Activated T-cell treated with anti-CD3 and anti-CD28 coated beads, Interleukin-2, amount 50 U/mL, for 24 hours (primary cell): ENCODE measurements around the gene NMD3.

Experiments
- DNase-seq: peaks from one replicate; pipeline ENCODE4 v3.0.0-alpha.2; 2020
- H3K27ac Mint-ChIP-seq: 2 replicates; pipeline ENCODE4 v1.8.0; 2020; ENCODE audit warnings: mild to moderate bottlenecking, mixed read lengths
- H3K27me3 Mint-ChIP-seq: 2 replicates; pipeline ENCODE4 v1.8.0; 2020; ENCODE audit warnings: mixed read lengths
- H3K36me3 Mint-ChIP-seq: 2 replicates; pipeline ENCODE4 v1.8.0; 2020; ENCODE audit warnings: low read depth, mixed read lengths
- H3K4me1 Mint-ChIP-seq: 2 replicates; pipeline ENCODE4 v1.8.0; 2020; ENCODE audit warnings: low read depth, mixed read lengths
- H3K4me3 Mint-ChIP-seq: 2 replicates; pipeline ENCODE4 v1.8.0; 2020; ENCODE audit warnings: mild to moderate bottlenecking, moderate library complexity, mixed read lengths
- H3K9me3 Mint-ChIP-seq: 2 replicates; pipeline ENCODE4 v1.8.0; 2020; ENCODE audit warnings: mixed read lengths

The NMD3 gene

DNA sequence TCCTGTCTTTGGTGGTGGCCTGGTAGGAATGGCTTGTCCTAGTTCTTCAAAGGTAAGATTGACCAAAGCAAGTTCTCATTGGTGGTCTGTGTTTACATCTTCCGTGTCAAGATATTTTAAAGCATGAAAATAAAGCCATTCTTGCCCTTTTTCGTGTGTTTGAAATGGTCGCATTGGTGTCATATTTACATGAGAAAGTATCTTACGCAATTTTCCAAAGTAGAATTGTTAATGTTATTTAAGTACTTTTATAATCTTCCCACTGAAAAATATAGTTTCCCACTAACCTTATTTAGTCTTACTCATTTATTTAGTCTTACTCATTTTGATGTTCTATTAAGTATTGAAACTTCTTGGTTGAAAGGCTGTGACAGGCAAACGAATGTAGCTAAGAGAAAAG lies 31.0 kb downstream of the NMD3 start:
- Mint-ChIP-seq H3K4me3 (no peak overlapping the region), H3K27me3 (no peaks in the 10 kb centered on the region), H3K9me3 (no peaks in the 10 kb centered on the region), H3K27ac (no peak overlapping the region), H3K4me1 (peaks cover 9% of the 10 kb centered on the region), H3K36me3 (peaks cover 90% of the 10 kb centered on the region)
- DNase-seq, result no peak

DNA sequence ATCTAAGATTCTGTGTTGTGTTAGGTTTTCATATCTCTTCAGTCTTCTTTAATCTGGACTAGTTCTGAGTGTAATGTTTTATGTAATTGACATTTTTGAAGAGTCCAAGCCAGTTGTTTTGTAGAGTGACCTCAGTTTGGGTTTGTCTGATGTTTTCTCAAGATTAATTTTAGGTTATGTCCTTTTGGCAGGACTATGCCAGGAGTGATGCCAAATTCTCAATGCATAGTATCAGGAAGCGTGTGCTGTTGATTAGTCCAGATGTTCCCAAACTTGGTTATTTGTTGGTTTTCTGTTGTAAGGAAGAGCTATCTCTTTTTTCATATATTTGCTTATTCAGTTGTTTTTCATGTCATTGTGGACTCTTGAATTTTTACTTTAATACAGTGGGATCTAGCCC lies 32.6 kb downstream of the NMD3 start:
- no peak for DNase-seq
- H3K36me3 Mint-ChIP-seq, result peaks cover 91% of the 10 kb centered on the region
- peaks cover 2% of the 10 kb centered on the region for H3K9me3 Mint-ChIP-seq
- H3K27ac Mint-ChIP-seq, result no peak overlapping the region
- H3K27me3 Mint-ChIP-seq, result no peaks in the 10 kb centered on the region
- no peak overlapping the region for H3K4me3 Mint-ChIP-seq
- peaks cover 9% of the 10 kb centered on the region for H3K4me1 Mint-ChIP-seq

DNA sequence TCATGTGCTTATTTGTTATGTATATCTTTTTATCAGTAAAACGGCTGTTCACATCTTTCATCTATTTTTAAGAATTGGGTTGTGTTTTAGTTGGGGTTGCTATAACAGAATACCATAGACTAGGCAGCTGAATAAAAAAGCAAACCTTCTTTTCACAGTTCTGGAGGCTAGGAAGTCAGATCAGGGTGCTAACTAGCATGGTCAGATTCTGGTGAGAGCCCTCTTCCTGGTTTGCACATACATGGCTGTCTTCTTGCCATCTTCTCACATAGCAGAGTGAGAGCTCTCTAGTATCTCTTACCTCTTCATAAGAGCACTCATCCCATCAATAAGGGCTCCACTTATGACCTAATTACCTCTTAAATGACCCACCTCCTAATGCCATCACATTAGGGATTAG lies 33.8 kb downstream of the NMD3 start:
- peaks cover 81% of the 10 kb centered on the region for H3K36me3 Mint-ChIP-seq
- H3K27me3 Mint-ChIP-seq, result no peaks in the 10 kb centered on the region
- H3K4me3 Mint-ChIP-seq, result no peak overlapping the region
- H3K4me1 Mint-ChIP-seq, result peaks cover 9% of the 10 kb centered on the region
- peaks cover 2% of the 10 kb centered on the region for H3K9me3 Mint-ChIP-seq
- DNase-seq, result no peak
- H3K27ac Mint-ChIP-seq, result no peak overlapping the region

DNA sequence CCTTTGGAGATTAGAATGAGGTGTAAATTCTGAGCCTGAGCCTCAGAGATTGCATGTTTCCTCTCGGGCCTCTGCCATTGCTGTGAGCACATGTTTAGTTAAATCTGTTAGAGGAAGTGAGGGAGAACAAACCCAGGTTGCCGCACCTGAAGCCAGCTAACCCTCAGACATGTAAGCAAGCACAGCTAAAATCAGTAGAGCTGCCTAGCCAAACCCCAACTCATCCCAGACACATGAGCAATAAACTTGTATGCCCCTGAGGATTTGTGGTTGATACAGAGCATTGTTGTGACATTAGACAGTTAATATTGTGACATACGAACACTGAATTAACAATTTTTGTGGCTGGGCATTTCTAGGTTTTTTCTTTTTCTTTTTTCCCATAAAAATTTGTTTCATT lies 41.9 kb downstream of the NMD3 start:
- no peak overlapping the region for H3K4me3 Mint-ChIP-seq
- peaks cover 12% of the 10 kb centered on the region for H3K9me3 Mint-ChIP-seq
- peak overlapping the region; percentile 3 for H3K27ac Mint-ChIP-seq
- DNase-seq, result no peak
- no peaks in the 10 kb centered on the region for H3K27me3 Mint-ChIP-seq
- peaks cover 16% of the 10 kb centered on the region for H3K4me1 Mint-ChIP-seq
- H3K36me3 Mint-ChIP-seq, result peaks cover 62% of the 10 kb centered on the region

DNA sequence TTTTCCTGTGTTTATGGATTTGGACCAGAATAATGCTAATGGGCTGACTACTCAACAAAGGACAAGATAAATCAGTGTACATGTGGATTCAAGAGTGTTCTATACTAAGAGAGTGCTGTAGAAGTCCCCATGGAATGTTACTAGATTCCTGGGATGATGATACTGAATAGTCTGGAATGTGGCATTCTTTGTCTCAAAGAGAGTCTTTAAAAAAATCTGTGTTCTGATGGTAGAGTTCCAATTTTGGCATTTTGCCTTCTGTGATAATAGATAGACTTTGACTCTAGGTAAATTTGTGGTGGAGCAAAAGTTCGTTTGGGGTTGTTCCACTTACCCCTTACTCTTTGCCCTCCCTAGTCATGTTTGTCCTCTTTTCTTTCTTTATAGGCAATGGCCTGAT lies 43.7 kb downstream of the NMD3 start:
- no peak overlapping the region for H3K4me3 Mint-ChIP-seq
- peaks cover 10% of the 10 kb centered on the region for H3K9me3 Mint-ChIP-seq
- no peak overlapping the region for H3K27ac Mint-ChIP-seq
- no peaks in the 10 kb centered on the region for H3K27me3 Mint-ChIP-seq
- peaks cover 55% of the 10 kb centered on the region for H3K36me3 Mint-ChIP-seq
- no peak for DNase-seq
- H3K4me1 Mint-ChIP-seq, result peaks cover 16% of the 10 kb centered on the region

DNA sequence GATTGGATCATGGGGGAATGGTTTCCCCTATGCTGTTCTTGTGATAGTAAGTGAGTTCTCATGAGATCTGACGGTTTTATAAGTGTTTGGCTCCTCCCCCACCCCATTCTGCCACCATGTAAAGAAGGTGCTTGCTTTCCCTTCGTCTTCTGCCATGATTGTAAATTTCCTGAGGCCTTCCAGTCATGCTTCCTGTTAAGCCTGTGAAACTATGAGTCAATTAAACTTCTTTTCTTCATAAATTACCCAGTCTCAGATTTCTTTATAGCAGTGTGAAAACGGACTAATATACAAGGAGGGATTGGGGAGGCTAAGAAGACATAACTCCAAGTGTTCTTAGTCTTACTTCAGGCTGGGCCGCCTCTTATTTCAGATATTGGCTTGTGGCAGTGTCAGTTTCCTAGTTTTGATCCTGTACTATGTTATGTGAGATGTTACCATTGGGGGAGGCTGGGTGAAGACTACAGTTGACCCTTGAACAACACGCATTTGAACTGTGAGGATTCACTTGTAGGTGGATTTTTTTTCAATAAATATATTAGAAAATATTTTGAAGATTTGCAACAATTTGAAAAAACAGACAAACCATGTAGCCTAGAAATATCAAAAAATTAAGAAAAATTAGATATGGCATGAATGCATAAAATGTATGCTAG lies 44.9 kb downstream of the NMD3 start:
- no peak for DNase-seq
- no peaks in the 10 kb centered on the region for H3K27me3 Mint-ChIP-seq
- no peak overlapping the region for H3K27ac Mint-ChIP-seq
- peaks cover 10% of the 10 kb centered on the region for H3K9me3 Mint-ChIP-seq
- no peak overlapping the region for H3K4me3 Mint-ChIP-seq
- peaks cover 16% of the 10 kb centered on the region for H3K4me1 Mint-ChIP-seq
- H3K36me3 Mint-ChIP-seq, result peaks cover 48% of the 10 kb centered on the region

DNA sequence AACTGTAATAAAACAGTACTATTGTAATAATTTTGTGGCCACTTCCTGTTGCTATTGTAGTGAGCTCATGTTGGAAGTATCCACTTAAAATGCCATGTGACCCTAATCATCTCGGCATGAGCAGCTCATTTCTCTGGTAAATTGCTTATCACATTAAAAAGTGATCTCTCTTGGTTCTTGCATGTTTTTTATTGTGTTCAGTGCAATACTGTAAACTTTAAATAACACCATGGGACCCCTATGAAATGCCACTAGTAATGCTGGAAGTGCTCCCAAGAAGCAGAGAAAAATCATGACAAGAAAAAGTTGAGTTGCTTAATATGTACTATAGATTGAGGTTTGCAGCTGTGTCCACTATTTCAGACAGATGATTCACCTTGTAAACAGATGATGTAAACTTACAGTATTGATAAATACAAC lies 45.6 kb downstream of the NMD3 start:
- H3K36me3 Mint-ChIP-seq, result peaks cover 43% of the 10 kb centered on the region
- H3K4me3 Mint-ChIP-seq, result no peak overlapping the region
- no peak overlapping the region for H3K27ac Mint-ChIP-seq
- H3K9me3 Mint-ChIP-seq, result peaks cover 8% of the 10 kb centered on the region
- H3K27me3 Mint-ChIP-seq, result no peaks in the 10 kb centered on the region
- DNase-seq, result no peak
- peaks cover 13% of the 10 kb centered on the region for H3K4me1 Mint-ChIP-seq

DNA sequence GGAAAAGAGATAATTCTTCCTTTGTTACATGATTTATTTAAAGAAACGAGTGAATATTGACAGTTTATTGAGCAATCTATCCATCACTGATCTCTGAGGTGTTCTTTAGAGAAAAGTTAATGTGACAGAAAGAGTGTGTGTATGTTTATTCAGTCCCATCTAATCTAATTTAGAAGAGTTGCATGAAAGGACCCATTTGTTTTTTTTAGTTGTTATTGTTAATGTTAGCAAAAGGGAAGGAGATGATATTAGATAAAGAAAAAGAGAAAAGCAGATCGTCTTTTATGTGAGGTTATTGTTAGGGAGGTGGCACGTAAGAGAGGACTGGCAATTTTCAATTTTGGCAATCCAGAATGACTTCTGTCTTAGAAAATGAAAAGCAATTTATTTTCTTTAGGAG lies 46.5 kb downstream of the NMD3 start:
- no peak for DNase-seq
- H3K4me3 Mint-ChIP-seq, result no peak overlapping the region
- H3K36me3 Mint-ChIP-seq, result peaks cover 36% of the 10 kb centered on the region
- H3K27me3 Mint-ChIP-seq, result no peaks in the 10 kb centered on the region
- H3K27ac Mint-ChIP-seq, result no peak overlapping the region
- peaks cover 7% of the 10 kb centered on the region for H3K4me1 Mint-ChIP-seq
- peaks cover 8% of the 10 kb centered on the region for H3K9me3 Mint-ChIP-seq

DNA sequence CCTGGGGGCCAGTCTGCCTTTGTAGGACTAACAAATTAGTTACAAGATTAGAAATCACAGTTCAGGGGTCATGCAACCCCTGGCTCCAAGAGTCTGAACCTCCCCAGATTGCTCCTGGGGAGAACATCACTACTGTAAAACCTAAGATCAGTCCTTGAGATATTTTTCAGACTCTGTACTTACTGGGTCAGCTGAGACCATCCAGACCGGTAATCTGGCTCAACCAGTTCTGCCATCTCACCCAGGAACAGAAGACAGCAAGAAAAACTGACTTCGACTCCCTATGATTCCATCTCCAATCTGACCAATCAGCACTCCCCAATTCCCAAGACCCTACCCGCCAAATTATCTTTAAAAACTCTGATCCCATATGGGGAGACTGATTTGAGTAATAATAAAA lies 47.5 kb downstream of the NMD3 start:
- peaks cover 6% of the 10 kb centered on the region for H3K4me1 Mint-ChIP-seq
- H3K9me3 Mint-ChIP-seq, result peaks cover 8% of the 10 kb centered on the region
- H3K27ac Mint-ChIP-seq, result no peak overlapping the region
- DNase-seq, result no peak
- peaks cover 26% of the 10 kb centered on the region for H3K36me3 Mint-ChIP-seq
- H3K4me3 Mint-ChIP-seq, result no peak overlapping the region
- no peaks in the 10 kb centered on the region for H3K27me3 Mint-ChIP-seq

DNA sequence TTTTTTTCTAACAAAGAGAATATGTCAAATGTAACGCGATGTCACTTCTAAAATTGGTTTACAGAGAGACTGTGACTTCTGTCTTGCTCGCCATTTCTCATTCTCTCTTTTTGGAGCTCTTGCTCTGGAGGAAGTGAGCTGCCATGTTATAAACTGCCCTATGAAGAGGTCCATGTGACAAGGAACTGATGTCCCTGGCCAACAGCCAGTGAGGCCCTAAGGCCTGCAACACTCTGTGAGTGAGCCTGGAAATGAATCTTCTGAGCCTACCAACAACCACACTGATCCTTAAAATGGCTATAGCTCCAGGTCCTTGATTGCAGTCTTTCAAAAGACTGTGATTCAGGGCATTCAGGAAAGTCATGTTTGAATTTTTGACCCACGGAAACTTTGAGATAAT lies 49.9 kb downstream of the NMD3 start:
- no peak overlapping the region for H3K27ac Mint-ChIP-seq
- peaks cover 1% of the 10 kb centered on the region for H3K4me1 Mint-ChIP-seq
- no peaks in the 10 kb centered on the region for H3K9me3 Mint-ChIP-seq
- H3K36me3 Mint-ChIP-seq, result peaks cover 18% of the 10 kb centered on the region
- no peak overlapping the region for H3K4me3 Mint-ChIP-seq
- H3K27me3 Mint-ChIP-seq, result no peaks in the 10 kb centered on the region
- no peak for DNase-seq

DNA sequence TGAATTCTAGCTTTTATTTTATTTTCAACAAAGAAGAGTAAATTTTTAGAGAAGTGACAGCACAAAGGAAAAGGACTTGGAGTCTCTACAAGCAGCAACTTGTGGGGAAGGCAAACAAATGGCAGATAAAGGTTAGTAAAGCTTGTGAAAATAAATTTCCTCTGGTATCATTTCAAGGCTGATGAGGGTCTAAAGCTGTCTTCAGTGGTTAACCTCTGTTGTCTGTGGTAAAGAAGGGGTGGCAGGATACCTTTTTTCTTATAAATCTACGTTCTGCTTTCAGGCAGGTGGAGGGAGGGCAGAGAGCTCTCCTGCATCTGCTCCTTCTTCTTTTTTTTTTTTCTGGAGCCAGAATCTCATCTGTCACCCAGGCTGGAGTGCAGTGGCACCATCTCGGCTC lies 50.5 kb downstream of the NMD3 start:
- no peak overlapping the region for H3K27ac Mint-ChIP-seq
- no peaks in the 10 kb centered on the region for H3K4me1 Mint-ChIP-seq
- peaks cover 24% of the 10 kb centered on the region for H3K36me3 Mint-ChIP-seq
- no peaks in the 10 kb centered on the region for H3K9me3 Mint-ChIP-seq
- no peak overlapping the region for H3K4me3 Mint-ChIP-seq
- H3K27me3 Mint-ChIP-seq, result no peaks in the 10 kb centered on the region
- DNase-seq, result no peak

DNA sequence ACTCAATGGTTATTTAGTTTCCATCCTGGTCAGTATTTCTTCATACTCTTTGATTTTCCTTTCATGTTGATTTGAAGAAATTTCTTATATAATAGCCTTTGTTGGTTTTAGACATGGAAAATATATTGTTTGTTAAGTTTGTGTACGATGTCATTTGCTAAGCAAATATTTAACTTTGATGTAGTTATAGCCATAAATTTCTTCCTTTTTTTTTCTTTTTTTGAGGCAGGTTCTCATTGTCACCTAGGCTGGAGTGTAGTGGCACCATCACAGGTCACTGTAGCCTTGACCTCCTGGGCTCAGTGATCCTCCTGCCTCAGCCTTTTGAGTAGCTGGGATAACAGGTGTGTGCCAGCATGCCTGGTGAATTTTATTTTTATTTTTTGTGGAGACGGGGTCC lies 51.4 kb downstream of the NMD3 start:
- no peak for DNase-seq
- no peaks in the 10 kb centered on the region for H3K27me3 Mint-ChIP-seq
- H3K36me3 Mint-ChIP-seq, result peaks cover 32% of the 10 kb centered on the region
- no peak overlapping the region for H3K27ac Mint-ChIP-seq
- H3K4me3 Mint-ChIP-seq, result no peak overlapping the region
- no peaks in the 10 kb centered on the region for H3K4me1 Mint-ChIP-seq
- H3K9me3 Mint-ChIP-seq, result peaks cover 6% of the 10 kb centered on the region

DNA sequence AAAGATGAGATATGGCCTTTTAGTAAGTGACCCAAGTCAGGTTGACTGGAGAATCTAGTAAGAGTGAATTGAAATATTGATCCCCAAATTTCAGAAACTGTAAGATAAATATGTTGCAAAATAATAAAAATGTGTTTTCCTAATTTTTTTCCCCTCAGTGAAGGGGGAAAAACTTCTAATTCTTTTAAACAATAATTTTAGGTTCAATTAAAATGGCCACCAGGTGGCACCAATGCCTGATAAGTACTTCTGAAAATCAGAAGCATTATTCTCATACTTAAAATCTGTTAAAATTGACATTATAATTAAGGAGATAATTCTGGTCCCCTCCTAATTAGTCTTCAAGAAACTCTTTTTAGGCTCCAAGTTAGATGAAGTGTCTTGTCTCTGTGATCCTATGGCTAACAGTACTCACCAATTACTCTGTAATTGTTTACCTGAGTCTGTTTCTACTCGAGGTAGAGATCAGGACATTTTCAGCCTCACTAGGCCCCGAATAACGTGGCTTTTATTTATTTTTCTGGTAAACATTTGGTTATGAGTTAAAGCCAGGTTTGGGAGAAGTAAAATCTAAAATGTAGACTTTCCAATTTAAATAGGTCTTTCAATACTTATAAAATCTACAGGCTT lies 52.6 kb downstream of the NMD3 start:
- Mint-ChIP-seq H3K4me3 (no peak overlapping the region), H3K36me3 (peaks cover 39% of the 10 kb centered on the region), H3K27me3 (no peaks in the 10 kb centered on the region), H3K27ac (no peak overlapping the region), H3K9me3 (peaks cover 15% of the 10 kb centered on the region), H3K4me1 (no peaks in the 10 kb centered on the region)
- DNase-seq, result no peak

DNA sequence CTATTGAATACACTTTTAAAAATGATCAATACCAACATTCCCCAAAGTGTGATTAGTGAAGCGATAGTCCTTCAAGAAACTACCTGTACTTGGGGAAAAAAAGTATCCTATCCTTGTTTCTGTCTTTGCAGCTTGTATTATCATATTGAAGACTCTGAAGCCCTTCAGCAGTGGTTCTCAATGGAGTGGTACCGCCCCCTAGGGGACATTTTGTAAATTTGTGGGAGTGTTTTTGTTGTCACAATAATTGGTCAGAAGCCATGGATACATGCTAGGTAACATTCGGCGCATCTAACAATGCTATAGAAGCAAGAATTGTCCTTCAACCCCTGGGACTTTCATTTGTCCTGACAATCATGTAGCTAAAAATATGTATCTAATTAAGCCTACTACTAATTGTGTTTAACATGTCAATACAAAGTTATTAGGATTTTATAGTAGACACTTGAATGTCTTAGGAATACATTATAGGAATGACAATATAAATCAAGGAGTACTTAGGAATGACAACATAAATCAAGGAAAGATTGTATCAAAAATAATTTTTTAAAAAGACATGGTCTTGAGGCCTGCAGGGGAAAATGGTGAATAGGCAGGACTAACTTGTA lies 53.7 kb downstream of the NMD3 start:
- Mint-ChIP-seq H3K36me3 (peaks cover 43% of the 10 kb centered on the region), H3K27ac (no peak overlapping the region), H3K9me3 (peaks cover 26% of the 10 kb centered on the region), H3K27me3 (no peaks in the 10 kb centered on the region), H3K4me1 (no peaks in the 10 kb centered on the region), H3K4me3 (no peak overlapping the region)
- DNase-seq, result no peak

DNA sequence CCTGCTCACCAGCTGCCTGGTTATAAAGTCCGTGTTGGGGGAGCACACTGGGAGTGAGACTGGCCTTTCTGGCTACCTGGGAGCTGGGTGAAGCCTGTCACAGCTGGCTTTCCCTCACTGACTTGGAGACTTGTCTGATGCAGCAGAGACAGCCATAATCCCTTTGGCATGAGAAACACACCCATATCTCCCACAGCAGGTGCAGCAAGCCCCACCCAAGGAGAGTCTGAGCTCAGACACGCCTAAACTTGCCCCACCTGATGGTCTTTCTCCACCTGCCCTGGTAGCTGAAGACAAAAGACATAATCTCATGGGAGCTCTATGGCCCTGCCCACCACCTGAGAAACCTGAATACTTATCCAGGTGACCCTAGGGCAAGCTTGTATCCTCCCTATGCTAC lies 54.8 kb downstream of the NMD3 start:
- no peak overlapping the region for H3K27ac Mint-ChIP-seq
- no peaks in the 10 kb centered on the region for H3K27me3 Mint-ChIP-seq
- DNase-seq, result no peak
- H3K36me3 Mint-ChIP-seq, result peaks cover 41% of the 10 kb centered on the region
- no peaks in the 10 kb centered on the region for H3K4me1 Mint-ChIP-seq
- H3K9me3 Mint-ChIP-seq, result peaks cover 29% of the 10 kb centered on the region
- no peak overlapping the region for H3K4me3 Mint-ChIP-seq
